Measurements from ENCODE around the gene ESYT2. TPM values are rescaled to one million over a fixed set of nuclear protein-coding genes. Genes with fewer than 3 reads are reported as not detected.
"Not testable (repeated sequence)": the region's sequence is repeated elsewhere in the genome, so short reads cannot be mapped to it uniquely, and the experiment has no call there.

ESYT2 gene
- polyA plus RNA-seq, 3 donors = 37.8 to 59.3 (median 52.8) TPM

GRCh38 chr7:158699341-158699740 is 130.0 kb downstream of the ESYT2 start:
- no peak for DNase-seq

- DNase-seq = no peak
Observed at GRCh38 chr7:158698657-158699195, 130.6 kb downstream of the ESYT2 start.

GRCh38 chr7:158697597-158697996 is 131.7 kb downstream of the ESYT2 start:
- DNase-seq = not testable (repeated sequence)

GRCh38 chr7:158695726-158696452 is 133.4 kb downstream of the ESYT2 start:
- DNase-seq = peak; percentile 38

- no peak for DNase-seq
Observed at GRCh38 chr7:158695056-158695455, 134.3 kb downstream of the ESYT2 start.

GRCh38 chr7:158694650-158695049 is 134.7 kb downstream of the ESYT2 start:
- DNase-seq = no peak

- no peak for DNase-seq
Observed at GRCh38 chr7:158689488-158689887, 139.8 kb downstream of the ESYT2 start.

- no peak for DNase-seq
Observed at GRCh38 chr7:158687406-158687805, 141.9 kb downstream of the ESYT2 start.

GRCh38 chr7:158685693-158686092 is 143.6 kb downstream of the ESYT2 start:
- no peak for DNase-seq

GRCh38 chr7:158684329-158684728 is 145.0 kb downstream of the ESYT2 start:
- no peak for DNase-seq

GRCh38 chr7:158683541-158683940 is 145.8 kb downstream of the ESYT2 start:
- DNase-seq = no peak

GRCh38 chr7:158682456-158682855 is 146.9 kb downstream of the ESYT2 start:
- no peak for DNase-seq

Other genes starting within 250 kb of the ESYT2 start
- gene PTPRN2, start 241.7 kb downstream of the ESYT2 start, polyA plus RNA-seq (ENCODE audit: insufficient read length in 3 of 3) = 1 to 10 TPM; 6.6 to 7.5 (median 7.4) TPM
- gene NCAPG2, start 124.7 kb downstream of the ESYT2 start, polyA plus RNA-seq (ENCODE audit: insufficient read length in 3 of 3) = 10 to 100 TPM; 24.2 to 26.3 (median 25.5) TPM
- 10 to 100 TPM; 33.5 to 46.5 (median 46.1) TPM for gene DYNC2I1, start 27.0 kb upstream of the ESYT2 start, polyA plus RNA-seq (ENCODE audit: insufficient read length in 3 of 3)

Data from renal pelvis (tissue), 4 donors.